ENCODE results near the gene TTLL6.

The TTLL6 gene

GRCh38 chr17:48734333-48735061 is 82.5 kb downstream of the TTLL6 start:
- DNase-seq, result no peak

- no peak for DNase-seq
Measured at GRCh38 chr17:48733632-48734328, 83.2 kb downstream of the TTLL6 start.

- no peak for DNase-seq
Measured at GRCh38 chr17:48732688-48733629, 84.1 kb downstream of the TTLL6 start.

- DNase-seq, result no peak
Measured at GRCh38 chr17:48731355-48731754, 85.7 kb downstream of the TTLL6 start.

- no peak for DNase-seq
Measured at GRCh38 chr17:48730240-48730550, 86.8 kb downstream of the TTLL6 start.

- DNase-seq, result no peak
Measured at GRCh38 chr17:48729335-48730239, 87.4 kb downstream of the TTLL6 start.

- DNase-seq, result peak; percentile 22
Measured at GRCh38 chr17:48728232-48729231, 88.5 kb downstream of the TTLL6 start, which contains the start of gene HOXB13. Gene HOXB13, minus strand, starts transcription at chr17:48728750. Its CDS starts 157 bp downstream, at chr17:48728593.

GRCh38 chr17:48727415-48728175 is 89.4 kb downstream of the TTLL6 start:
- no peak for DNase-seq

GRCh38 chr17:48726916-48727286 is 90.1 kb downstream of the TTLL6 start:
- no peak for DNase-seq

GRCh38 chr17:48726114-48726915 is 90.7 kb downstream of the TTLL6 start:
- DNase-seq, result no peak

- no peak for DNase-seq
Measured at GRCh38 chr17:48725288-48726064, 91.6 kb downstream of the TTLL6 start.

GRCh38 chr17:48725004-48725287 is 92.1 kb downstream of the TTLL6 start:
- no peak for DNase-seq

GRCh38 chr17:48724251-48725003 is 92.6 kb downstream of the TTLL6 start:
- DNase-seq, result peak; percentile 63

- no peak for DNase-seq
Measured at GRCh38 chr17:48723423-48724250, 93.4 kb downstream of the TTLL6 start.

GRCh38 chr17:48722915-48723422 is 94.1 kb downstream of the TTLL6 start, which contains the start of gene PRAC2:
Gene PRAC2, plus strand, starts transcription at chr17:48723185. Its CDS starts 1,226 bp downstream, at chr17:48724411.
- no peak for DNase-seq

- no peak for DNase-seq
Measured at GRCh38 chr17:48722201-48722907, 94.7 kb downstream of the TTLL6 start, which contains the start of gene PRAC1. Gene PRAC1, minus strand, starts transcription at chr17:48722518. Its CDS starts 126 bp downstream, at chr17:48722392.
